H9 (cell line): ENCODE data around the gene RAB19. TPM values are rescaled to one million over a fixed set of nuclear protein-coding genes. Genes with fewer than 3 reads are reported as not detected.

ENCODE experiments used
- DNase-seq: peaks from one replicate; pipeline ENCODE4 v3.0.0-alpha.2; 2017
- H2AFZ ChIP-seq: one replicate; pipeline ENCODE4 v1.6.1; 2013; ENCODE audit warnings: mild to moderate bottlenecking, low read length, control low read depth, moderate library complexity
- H2AK5ac ChIP-seq: 2 replicates; pipeline ENCODE4 v1.6.1; 2013; ENCODE audit warnings: low read length, control low read depth, mixed read lengths; ENCODE audit not compliant: insufficient read length
- H2BK120ac ChIP-seq: one replicate; pipeline ENCODE4 v1.6.1; 2013; ENCODE audit warnings: low read depth, mild to moderate bottlenecking, low read length, control low read depth, inconsistent platforms; ENCODE audit not compliant: poor library complexity, severe bottlenecking
- H2BK12ac ChIP-seq: 2 replicates; pipeline ENCODE4 v1.6.1; 2013; ENCODE audit warnings: low read length, control low read depth, mixed read lengths, low read depth; ENCODE audit not compliant: insufficient read length
- H2BK15ac ChIP-seq: 2 replicates; pipeline ENCODE4 v1.6.1; 2013; ENCODE audit warnings: low read depth, low read length, control low read depth
- H2BK20ac ChIP-seq: one replicate; pipeline ENCODE4 v1.6.1; 2013; ENCODE audit warnings: low read depth, mild to moderate bottlenecking, low read length, control low read depth, inconsistent platforms; ENCODE audit not compliant: poor library complexity, severe bottlenecking
- H2BK5ac ChIP-seq: 2 replicates; pipeline ENCODE4 v1.6.1; 2013; ENCODE audit warnings: low read length, control low read depth, mixed read lengths; ENCODE audit not compliant: insufficient read length
- H3K14ac ChIP-seq: 2 replicates; pipeline ENCODE4 v1.6.1; 2013; ENCODE audit warnings: low read length, control low read depth; ENCODE audit not compliant: insufficient read depth
- H3K18ac ChIP-seq: 2 replicates; pipeline ENCODE4 v1.6.1; 2013; ENCODE audit warnings: low read depth, mild to moderate bottlenecking, mixed read lengths, low read length, control low read depth; ENCODE audit not compliant: insufficient read length
- H3K23ac ChIP-seq: 2 replicates; pipeline ENCODE4 v1.6.1; 2013; ENCODE audit warnings: low read length, control low read depth, mixed read lengths, low read depth; ENCODE audit not compliant: insufficient read length
- H3K23me2 ChIP-seq: 2 replicates; pipeline ENCODE4 v1.6.1; 2013; ENCODE audit warnings: low read depth, mild to moderate bottlenecking, mixed read lengths, low read length, control low read depth; ENCODE audit not compliant: insufficient read length, poor library complexity, severe bottlenecking
- H3K27ac ChIP-seq: 2 replicates; pipeline ENCODE4 v1.5.1; 2013; ENCODE audit warnings: low read length, control low read depth, mixed read lengths, low read depth; ENCODE audit not compliant: insufficient read length
- H3K27me3 ChIP-seq: 2 replicates; pipeline ENCODE4 v1.6.1; 2013; ENCODE audit warnings: low read length, control low read depth, inconsistent platforms; ENCODE audit not compliant: insufficient read depth
- H3K4ac ChIP-seq: 2 replicates; pipeline ENCODE4 v1.6.1; 2013; ENCODE audit warnings: low read depth, mild to moderate bottlenecking, control low read depth, inconsistent platforms, low read length, moderate library complexity
- H3K4me1 ChIP-seq: 2 replicates; pipeline ENCODE4 v1.6.1; 2013; ENCODE audit warnings: low read length, control low read depth, inconsistent platforms; ENCODE audit not compliant: insufficient read depth
- H3K4me2 ChIP-seq: 2 replicates; pipeline ENCODE4 v1.6.1; 2013; ENCODE audit warnings: low read length, control low read depth, mixed read lengths; ENCODE audit not compliant: insufficient read length, insufficient read depth
- H3K56ac ChIP-seq: 2 replicates; pipeline ENCODE4 v1.6.1; 2013; ENCODE audit warnings: low read depth, mild to moderate bottlenecking, mixed read lengths, low read length, control low read depth; ENCODE audit not compliant: insufficient read length
- H3K79me1 ChIP-seq: 2 replicates; pipeline ENCODE4 v1.6.1; 2013; ENCODE audit warnings: low read depth, mild to moderate bottlenecking, moderate library complexity, low read length, control low read depth, inconsistent platforms; ENCODE audit not compliant: insufficient read depth, poor library complexity, severe bottlenecking
- H3K79me2 ChIP-seq: 2 replicates; pipeline ENCODE4 v1.6.1; 2013; ENCODE audit warnings: low read length, control low read depth, inconsistent platforms; ENCODE audit not compliant: insufficient read depth
- H3K9ac ChIP-seq: 2 replicates; pipeline ENCODE4 v1.6.1; 2013; ENCODE audit warnings: low read length, control low read depth, mixed read lengths; ENCODE audit not compliant: insufficient read length; ENCODE audit errors: extremely low read depth
- H3K9me3 ChIP-seq: one replicate; pipeline ENCODE4 v1.6.1; 2013; ENCODE audit warnings: low read depth, low read length, inconsistent platforms; ENCODE audit not compliant: control insufficient read depth
- H3T11ph ChIP-seq: one replicate; pipeline ENCODE4 v1.6.1; 2013; ENCODE audit warnings: mild to moderate bottlenecking, low read length, control low read depth, inconsistent platforms
- H4K20me1 ChIP-seq: one replicate; pipeline ENCODE4 v1.6.1; 2013; ENCODE audit not compliant: control insufficient read depth, insufficient read length, insufficient read depth
- H4K5ac ChIP-seq: 2 replicates; pipeline ENCODE4 v1.6.1; 2013; ENCODE audit warnings: low read depth, mild to moderate bottlenecking, mixed read lengths, low read length, control low read depth; ENCODE audit not compliant: insufficient read length
- H4K8ac ChIP-seq: replicated peaks from 2 replicates; pipeline ENCODE4 v1.6.1; 2013; ENCODE audit warnings: low read length, control low read depth, mixed read lengths, low read depth; ENCODE audit not compliant: insufficient read length
- H4K91ac ChIP-seq: 2 replicates; pipeline ENCODE4 v1.6.1; 2013; ENCODE audit warnings: low read depth, mild to moderate bottlenecking, moderate library complexity, mixed read lengths, low read length, control low read depth; ENCODE audit not compliant: insufficient read length
- H3K27ac Mint-ChIP-seq, 3 experiments: 2 replicates in 2 of 3; 3 replicates in 1 of 3; pipeline ENCODE4 v1.8.0; 2020 to 2021; ENCODE audit warnings: mixed read lengths in 3 of 3, mild to moderate bottlenecking in 1 of 3, moderate library complexity in 1 of 3
- H3K27me3 Mint-ChIP-seq: 2 replicates; pipeline ENCODE4 v1.8.0; 2021; ENCODE audit warnings: low read depth, mild to moderate bottlenecking, moderate library complexity, mixed read lengths
- H3K36me3 Mint-ChIP-seq, 3 experiments: 2 replicates in 2 of 3; 3 replicates in 1 of 3; pipeline ENCODE4 v1.8.0; 2020 to 2021; ENCODE audit warnings: low read depth in 3 of 3, mixed read lengths in 3 of 3; ENCODE audit not compliant: insufficient read depth in 1 of 3
- H3K4me1 Mint-ChIP-seq, 2 experiments: 2 replicates each; pipeline ENCODE4 v1.8.0; 2020; ENCODE audit warnings: mixed read lengths in 2 of 2
- H3K4me3 Mint-ChIP-seq, 2 experiments: 2 replicates in 1 of 2; 3 replicates in 1 of 2; pipeline ENCODE4 v1.8.0; 2020 to 2021; ENCODE audit warnings: mild to moderate bottlenecking in 2 of 2, mixed read lengths in 2 of 2, moderate library complexity in 1 of 2
- H3K9me3 Mint-ChIP-seq, 2 experiments: 2 replicates in 1 of 2; 3 replicates in 1 of 2; pipeline ENCODE4 v1.8.0; 2020; ENCODE audit warnings: mild to moderate bottlenecking in 2 of 2, mixed read lengths in 2 of 2, moderate library complexity in 1 of 2
- WGBS: extraction: QIAGEN DNeasy Blood & Tissue Kit; methylation state at CpG from one replicate; pipeline ENCODE4 v1.1.7; 2013; ENCODE audit warnings: missing lambda C conversion rate, low lambda C conversion rate, mixed read lengths; ENCODE audit not compliant: insufficient read length; ENCODE audit errors: extremely low coverage; 5-methylcytosine and 5-hydroxymethylcytosine counted together
- total RNA-seq: library from RNA; stranded (reverse); gene quantifications from 2 replicates; pipeline ENCODE4 v1.2.1, GENCODE V29; 2021
- TF ChIP-seq, protein P1 (sequence below): fragments of 200-600 bp; sonication (generic); conservative IDR thresholded peaks from 3 replicates; pipeline ENCODE4 v1.8.0; 2021; ENCODE audit warnings: antibody characterized with exemption, mild to moderate bottlenecking

RAB19 gene
- total RNA-seq, 1 experiment from 2014 or later: 15.1 TPM

DNA sequence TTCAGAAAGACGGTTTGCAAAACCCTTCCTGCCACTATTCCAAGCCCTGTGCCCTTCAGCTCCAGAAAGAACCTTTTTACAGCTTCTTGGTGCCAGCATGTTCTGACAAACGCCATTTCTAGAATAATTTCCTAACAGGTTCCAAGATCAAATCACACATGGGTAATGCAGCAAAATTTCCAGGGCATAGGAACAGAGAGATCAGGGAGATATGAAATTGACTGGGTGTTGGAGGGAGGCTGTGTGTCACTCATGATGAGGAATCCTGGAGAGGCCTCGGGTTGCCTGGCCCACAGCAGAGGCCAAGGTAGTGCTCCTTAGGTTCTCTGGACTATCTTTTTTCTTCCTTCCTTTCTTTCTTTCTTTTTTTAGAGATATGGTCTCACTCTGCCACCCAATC is 29.5 kb downstream of the RAB19 start:
- Histone ChIP-seq H2BK15ac (no peak overlapping the region), H3K4me1 (no peaks in the 10 kb centered on the region), H2AFZ (no peak overlapping the region), H2BK5ac (no peak overlapping the region), H3K79me2 (no peaks in the 10 kb centered on the region), H3T11ph (no peak overlapping the region), H3K9ac (no peak overlapping the region), H2BK12ac (no peak overlapping the region), H3K4me2 (no peak overlapping the region), H2BK120ac (no peak overlapping the region), H4K8ac (no peak overlapping the region), H2BK20ac (no peak overlapping the region), H4K91ac (no peak overlapping the region), H4K5ac (no peak overlapping the region), H3K27me3 (no peaks in the 10 kb centered on the region), H3K23ac (no peak overlapping the region), H3K27ac (no peak overlapping the region), H3K4ac (no peak overlapping the region), H2AK5ac (no peak overlapping the region), H3K9me3 (no peaks in the 10 kb centered on the region), H3K23me2 (no peaks in the 10 kb centered on the region), H3K56ac (no peak overlapping the region), H3K14ac (no peak overlapping the region), H4K20me1 (no peaks in the 10 kb centered on the region), H3K18ac (no peak overlapping the region), H3K79me1 (no peaks in the 10 kb centered on the region)
- Mint-ChIP-seq H3K27ac (no peak overlapping the region; a peak in 2 of 7 replicates), H3K4me1 (no peaks in the 10 kb centered on the region), H3K9me3 (peaks cover 3% of the 10 kb centered on the region in 2 experiments; a peak in 4 of 5 replicates), H3K27me3 (no peaks in the 10 kb centered on the region), H3K36me3 (peaks cover 3 to 17% (median 4%) of the 10 kb centered on the region in 3 experiments; a peak in 5 of 7 replicates), H3K4me3 (no peak overlapping the region)
- TF ChIP-seq, protein P1, sequence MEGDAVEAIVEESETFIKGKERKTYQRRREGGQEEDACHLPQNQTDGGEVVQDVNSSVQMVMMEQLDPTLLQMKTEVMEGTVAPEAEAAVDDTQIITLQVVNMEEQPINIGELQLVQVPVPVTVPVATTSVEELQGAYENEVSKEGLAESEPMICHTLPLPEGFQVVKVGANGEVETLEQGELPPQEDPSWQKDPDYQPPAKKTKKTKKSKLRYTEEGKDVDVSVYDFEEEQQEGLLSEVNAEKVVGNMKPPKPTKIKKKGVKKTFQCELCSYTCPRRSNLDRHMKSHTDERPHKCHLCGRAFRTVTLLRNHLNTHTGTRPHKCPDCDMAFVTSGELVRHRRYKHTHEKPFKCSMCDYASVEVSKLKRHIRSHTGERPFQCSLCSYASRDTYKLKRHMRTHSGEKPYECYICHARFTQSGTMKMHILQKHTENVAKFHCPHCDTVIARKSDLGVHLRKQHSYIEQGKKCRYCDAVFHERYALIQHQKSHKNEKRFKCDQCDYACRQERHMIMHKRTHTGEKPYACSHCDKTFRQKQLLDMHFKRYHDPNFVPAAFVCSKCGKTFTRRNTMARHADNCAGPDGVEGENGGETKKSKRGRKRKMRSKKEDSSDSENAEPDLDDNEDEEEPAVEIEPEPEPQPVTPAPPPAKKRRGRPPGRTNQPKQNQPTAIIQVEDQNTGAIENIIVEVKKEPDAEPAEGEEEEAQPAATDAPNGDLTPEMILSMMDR: no peak
- no peak for DNase-seq
- WGBS: no CpG with 5 or more reads among the region's 3 CpGs
